Measurements from ENCODE around the gene WIPF1.

GRCh38 chr2:174554529-174555150 lies 43.0 kb downstream of the WIPF1 start:
- TF ChIP-seq CTCF (IDR thresholded peaks at IDR 0.05 in 4 of 5, conservative IDR thresholded peaks at IDR 0.05 in 1 of 5) (no peak), POLR2A (IDR thresholded peaks at IDR 0.05) (no peak)
